Subcutaneous adipose tissue (tissue), 4 donors: ENCODE measurements around the gene SH3TC1. TPM values are rescaled to one million over a fixed set of nuclear protein-coding genes. Genes with fewer than 3 reads are reported as not detected.

Experiments
- CTCF ChIP-seq: fragments of 450-650 bp; IDR thresholded peaks from one replicate; pipeline ENCODE4 v1.5.1; 2016; ENCODE audit warnings: low read depth, mild to moderate bottlenecking, control low read depth, antibody characterized with exemption, moderate library complexity
- total RNA-seq, 4 donors: library from RNA; depleted of rRNA; stranded (reverse); fragments of >200 nt; gene quantifications; one replicate each; pipeline ENCODE4 v1.1.0, GENCODE V29; 2016

The SH3TC1 gene
- total RNA-seq, 4 donors from 2014 or later, result 15.3 to 43.3 (median 31.9) TPM

DNA sequence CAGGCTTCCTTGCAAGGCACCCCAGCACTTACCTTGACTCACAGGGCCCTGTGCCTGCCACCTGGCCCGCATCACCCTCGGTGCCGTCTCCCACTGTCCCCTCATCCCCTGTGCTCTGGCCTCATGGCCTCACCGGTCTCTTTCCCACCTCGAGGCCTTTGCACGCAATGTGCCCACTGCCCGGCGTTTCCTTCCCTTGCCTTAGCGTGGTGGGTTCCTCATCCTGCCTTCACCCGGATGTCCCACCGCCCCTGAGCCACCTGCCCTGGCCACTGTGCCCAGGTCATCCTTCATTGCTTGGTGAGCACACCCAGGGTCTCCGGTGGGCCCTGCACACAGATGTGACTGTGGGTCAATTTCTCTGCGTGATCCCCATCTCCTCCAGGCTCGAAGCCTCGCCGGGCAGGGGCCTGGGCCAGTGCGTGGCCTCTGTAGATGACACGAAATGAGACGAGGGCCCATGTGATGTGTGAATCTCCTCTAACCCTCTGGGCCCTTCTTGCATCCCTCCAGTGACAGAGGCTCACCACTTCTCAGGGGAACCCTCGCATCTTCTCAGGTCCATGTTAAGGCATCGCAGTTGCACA lies 75.1 kb downstream of the SH3TC1 start:
- no peak for TF ChIP-seq CTCF

DNA sequence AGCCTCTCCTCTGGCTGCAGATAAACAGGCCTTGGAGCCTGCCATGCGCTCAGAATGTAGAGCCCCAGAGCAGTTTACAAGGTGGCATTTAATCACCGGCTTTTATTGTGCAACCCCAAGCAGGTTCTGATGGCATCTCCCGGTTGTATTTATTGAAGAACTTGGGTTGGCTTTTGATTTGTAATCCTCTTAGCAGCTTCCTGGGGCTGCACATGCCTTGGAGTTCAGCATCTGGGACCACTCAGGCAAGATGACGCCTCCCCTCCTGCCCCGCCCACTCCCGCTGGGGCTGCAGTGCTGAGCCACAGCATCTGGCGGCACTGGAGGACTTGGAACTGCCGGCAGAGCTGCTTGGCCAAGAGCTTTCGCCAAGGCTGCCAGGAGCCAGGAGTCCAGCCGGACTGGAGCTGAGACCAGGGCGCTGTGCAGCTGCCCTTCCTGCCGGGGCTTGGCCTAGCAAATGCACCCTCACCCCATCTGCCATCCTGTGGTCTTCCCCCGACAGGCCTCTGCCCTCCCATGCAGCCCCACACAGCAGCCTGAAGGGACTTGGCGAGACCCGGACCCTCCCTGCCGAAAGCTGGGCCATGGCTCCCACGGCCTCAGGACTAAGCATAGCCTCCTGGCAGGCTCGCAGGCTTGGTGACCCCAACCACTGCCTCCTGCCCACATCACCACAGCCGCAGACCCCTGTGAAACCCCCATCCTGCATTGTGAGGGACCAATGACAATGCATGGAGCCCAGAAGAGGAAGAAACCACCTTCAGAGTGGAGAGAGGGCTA lies 75.9 kb downstream of the SH3TC1 start:
- no peak for TF ChIP-seq CTCF

GRCh38 chr4:8275548-8275910 lies 76.4 kb downstream of the SH3TC1 start:
- no peak for TF ChIP-seq CTCF

DNA sequence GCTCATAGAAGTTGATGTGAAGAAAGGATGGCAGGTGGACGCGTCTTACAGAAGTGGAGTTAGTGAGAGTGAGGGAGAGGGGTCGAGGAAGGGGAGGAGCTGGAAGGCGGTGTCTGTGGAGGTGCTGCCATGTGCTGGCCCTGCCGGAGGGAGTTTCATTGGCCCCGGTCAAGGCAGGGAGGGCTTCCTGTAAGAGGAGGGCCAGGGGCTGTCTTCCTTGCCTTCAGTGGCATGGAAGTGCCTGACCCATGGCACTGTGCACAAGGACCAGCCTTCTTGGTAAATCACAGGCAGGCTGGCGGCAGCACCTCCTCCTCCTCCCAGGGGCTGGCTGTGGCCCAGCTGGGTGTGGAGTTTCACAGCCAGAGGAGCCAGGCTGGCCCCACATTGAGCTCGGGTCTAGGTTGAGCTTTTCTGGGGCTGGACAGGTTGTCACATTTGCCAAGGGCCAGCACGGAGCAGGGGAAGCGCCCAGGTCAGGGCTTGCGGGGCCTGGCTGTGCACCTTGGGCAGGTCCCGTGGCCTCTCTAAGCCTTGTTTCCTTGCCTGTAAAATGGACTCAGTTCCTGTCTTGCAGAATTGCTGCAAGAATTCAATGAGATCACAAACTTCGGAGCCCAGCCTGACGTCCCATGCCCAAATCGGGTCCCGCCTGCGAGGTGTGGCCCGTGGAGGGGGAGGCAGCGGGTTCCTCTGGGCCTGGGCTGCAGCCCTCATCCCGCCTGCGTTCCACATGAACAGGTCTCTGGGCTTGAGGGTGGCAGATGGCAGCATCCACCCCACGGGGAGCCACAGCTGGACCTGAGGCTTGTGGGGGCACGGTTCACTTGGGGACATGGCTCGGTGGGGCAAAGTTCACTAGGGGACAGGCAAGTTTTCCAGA lies 77.5 kb downstream of the SH3TC1 start:
- no peak for TF ChIP-seq CTCF

GRCh38 chr4:8277356-8278008 lies 78.4 kb downstream of the SH3TC1 start:
- no peak for TF ChIP-seq CTCF

GRCh38 chr4:8278009-8278395 lies 78.9 kb downstream of the SH3TC1 start:
- TF ChIP-seq CTCF, result no peak
